Right lung (tissue), 5 donors: ENCODE data around the gene SIX3. TPM values are rescaled to one million over a fixed set of nuclear protein-coding genes. Genes with fewer than 3 reads are reported as not detected.

Experiments used
- DNase-seq, 2 donors: peaks; one replicate each; pipeline ENCODE4 v3.0.0-alpha.2; 2013
- polyA plus RNA-seq, 5 donors: library from polyadenylated mRNA; unstranded; fragments of 120-200 nt; gene quantifications; one replicate each; pipeline versions ENCODE4 v1.2.1 to v1.2.3, GENCODE V29; 2013; ENCODE audit warnings: inconsistent platforms in 1 of 5, low replicate concordance in 1 of 5; ENCODE audit not compliant: insufficient read length in 5 of 5, insufficient read depth in 1 of 5

SIX3 gene
- polyA plus RNA-seq, 5 donors = not detected

DNA sequence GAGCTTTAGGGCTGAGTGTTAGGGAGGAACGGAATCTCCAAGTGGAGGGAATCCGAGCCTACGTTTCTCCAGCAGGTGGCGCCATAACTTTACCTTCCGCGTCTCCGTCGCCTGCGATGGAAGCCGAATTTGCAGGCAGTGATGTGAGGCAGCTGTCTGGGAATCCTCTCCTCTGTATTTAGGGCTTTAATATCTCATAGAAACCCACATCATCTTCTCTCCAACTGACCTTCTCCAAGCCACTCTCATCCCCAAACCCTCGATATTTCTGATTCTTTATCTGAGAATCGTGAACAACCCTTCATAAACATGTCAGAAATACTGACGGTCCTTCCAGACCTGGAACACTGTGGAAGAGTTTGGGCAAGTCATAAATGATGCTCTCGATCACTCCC, 40.2 kb downstream of the SIX3 start:
- DNase-seq = peak; percentile 68 to 83

DNA sequence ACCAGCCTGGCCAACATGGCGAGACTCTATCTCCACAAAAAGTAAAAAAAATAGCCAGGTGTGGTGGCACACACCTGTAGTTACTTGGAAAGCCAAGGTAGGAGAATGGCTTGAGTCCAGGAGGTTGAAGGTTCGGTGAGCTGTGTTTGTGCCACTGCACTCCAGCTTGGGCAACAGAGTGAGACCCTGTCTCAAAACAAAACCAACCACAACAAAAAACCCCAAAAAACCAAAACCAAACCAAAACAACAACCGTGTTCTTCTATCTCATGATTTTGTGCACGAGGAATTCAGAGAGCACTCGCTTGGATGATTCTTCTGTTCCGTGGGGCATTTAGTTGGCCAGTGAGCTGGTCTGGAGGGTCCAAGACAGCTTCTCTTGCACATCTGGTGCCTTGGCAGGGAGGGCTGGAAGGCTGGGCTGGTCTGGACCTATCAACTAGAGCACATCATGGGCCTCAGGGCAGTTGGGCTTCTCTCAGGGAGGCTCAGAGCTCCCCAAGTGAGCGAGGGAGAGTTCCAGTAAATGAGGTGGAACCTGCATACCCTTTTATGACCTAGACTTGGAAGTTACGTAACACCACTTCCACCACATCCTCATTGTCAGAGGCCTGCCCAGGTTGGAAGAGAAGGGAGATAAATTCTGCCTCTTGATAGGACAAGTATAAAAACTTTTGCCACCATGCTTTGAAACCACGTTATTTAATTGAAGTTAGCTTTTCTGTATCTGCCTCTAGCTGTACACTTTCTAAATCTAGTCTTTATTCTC, 42.5 kb downstream of the SIX3 start:
- no peak for DNase-seq

GRCh38 chr2:44989176-44989575, 47.7 kb downstream of the SIX3 start:
- no peak for DNase-seq

- no peak for DNase-seq
Observed at GRCh38 chr2:44994377-44994776, 52.9 kb downstream of the SIX3 start.

Other genes starting within 250 kb of the SIX3 start
- under 1 TPM; 0.10 to 0.91 (median 0.35) TPM for gene SIX2, start 67.8 kb downstream of the SIX3 start, polyA plus RNA-seq